HUES48 (cell line): Measurements from ENCODE around the gene TMEM131L.
"Not testable (repeated sequence)": the region's sequence is repeated elsewhere in the genome, so short reads cannot be mapped to it uniquely, and the experiment has no call there.

Experiments used
- H3K27ac ChIP-seq: one replicate; pipeline ENCODE4 v1.7.0; 2013; ENCODE audit warnings: low read depth, low read length, inconsistent platforms
- H3K27me3 ChIP-seq: 2 replicates; pipeline ENCODE4 v1.6.1; 2013; ENCODE audit warnings: mild to moderate bottlenecking, low read length; ENCODE audit not compliant: control insufficient read depth, insufficient read depth
- H3K36me3 ChIP-seq: 2 replicates; pipeline ENCODE4 v1.6.1; 2013; ENCODE audit warnings: low read length; ENCODE audit not compliant: control insufficient read depth, insufficient read depth
- H3K4me1 ChIP-seq: 2 replicates; pipeline ENCODE4 v1.6.1; 2013; ENCODE audit warnings: mild to moderate bottlenecking, low read length; ENCODE audit not compliant: control insufficient read depth, insufficient read depth
- H3K4me3 ChIP-seq: 2 replicates; pipeline ENCODE4 v1.5.1; 2013; ENCODE audit warnings: mild to moderate bottlenecking, low read depth, low read length
- H3K9ac ChIP-seq: 2 replicates; pipeline ENCODE4 v1.6.1; 2013; ENCODE audit warnings: mild to moderate bottlenecking, low read depth, low read length, moderate library complexity
- H3K9me3 ChIP-seq: 2 replicates; pipeline ENCODE4 v1.6.1; 2013; ENCODE audit warnings: low read length; ENCODE audit not compliant: control insufficient read depth, insufficient read depth

The TMEM131L gene

GRCh38 chr4:153537493-153537960 lies 71.4 kb downstream of the TMEM131L start:
- no peaks in the 10 kb centered on the region for H3K36me3 ChIP-seq
- H3K4me1 ChIP-seq, result peaks cover 43% of the 10 kb centered on the region
- H3K27me3 ChIP-seq, result no peaks in the 10 kb centered on the region
- no peaks in the 10 kb centered on the region for H3K9me3 ChIP-seq
- H3K27ac ChIP-seq, result no peak overlapping the region
- H3K4me3 ChIP-seq, result no peak overlapping the region
- no peak overlapping the region for H3K9ac ChIP-seq

- H3K4me1 ChIP-seq, result peaks cover 47% of the 10 kb centered on the region
Observed at GRCh38 chr4:153538487-153539357, 72.6 kb downstream of the TMEM131L start.

GRCh38 chr4:153539422-153539821 lies 73.3 kb downstream of the TMEM131L start:
- H3K36me3 ChIP-seq, result no peaks in the 10 kb centered on the region
- H3K27ac ChIP-seq, result no peak overlapping the region
- no peak overlapping the region for H3K9ac ChIP-seq

More at GRCh38 chr4:153538487-153539357, 72.6 kb downstream of the TMEM131L start:
- H3K36me3 ChIP-seq, result no peaks in the 10 kb centered on the region
- no peaks in the 10 kb centered on the region for H3K27me3 ChIP-seq
- no peak overlapping the region; the same call in 1 of the 2 replicates for H3K9ac ChIP-seq
- no peak overlapping the region for H3K27ac ChIP-seq
- no peaks in the 10 kb centered on the region for H3K9me3 ChIP-seq
- no peak overlapping the region for H3K4me3 ChIP-seq

DNA sequence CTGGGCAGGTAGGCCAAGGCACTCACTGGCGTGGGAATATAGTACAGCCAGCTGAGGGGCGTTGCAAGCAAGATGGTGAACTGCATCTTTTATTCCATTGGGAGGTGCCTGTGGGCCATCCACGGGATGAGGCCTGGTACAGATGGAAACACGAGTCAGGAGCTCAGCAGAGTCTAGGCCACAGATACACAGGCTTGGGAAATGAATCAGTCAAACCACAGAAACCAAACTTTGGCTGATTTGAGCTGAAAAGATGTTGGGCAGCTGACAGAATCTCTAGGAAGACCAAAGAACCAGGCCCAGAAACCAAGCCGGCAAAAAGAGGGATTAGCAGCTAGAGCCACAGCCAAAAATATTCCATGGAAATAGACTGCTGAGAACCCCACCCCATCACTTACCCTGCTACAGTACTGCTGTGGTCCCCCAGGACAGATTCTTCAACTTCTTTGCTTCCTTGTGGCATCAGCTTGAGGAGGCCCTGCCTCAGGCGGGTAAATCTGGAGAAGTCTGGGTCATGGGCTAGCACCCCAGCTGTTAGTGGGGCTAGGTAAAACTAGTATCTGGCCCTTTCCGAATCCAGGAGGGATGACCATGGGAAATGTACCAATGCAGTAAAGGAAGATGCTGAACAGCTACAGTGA lies 75.4 kb downstream of the TMEM131L start:
- no peak overlapping the region for H3K4me3 ChIP-seq
- no peak overlapping the region for H3K9ac ChIP-seq
- no peaks in the 10 kb centered on the region for H3K36me3 ChIP-seq
- H3K27ac ChIP-seq, result no peak overlapping the region
- H3K9me3 ChIP-seq, result no peaks in the 10 kb centered on the region
- H3K4me1 ChIP-seq, result peaks cover 32% of the 10 kb centered on the region
- no peaks in the 10 kb centered on the region for H3K27me3 ChIP-seq

More at GRCh38 chr4:153539422-153539821, 73.3 kb downstream of the TMEM131L start:
- Histone ChIP-seq H3K27me3 (no peaks in the 10 kb centered on the region), H3K4me3 (no peak overlapping the region), H3K9me3 (no peaks in the 10 kb centered on the region), H3K4me1 (peaks cover 52% of the 10 kb centered on the region)

GRCh38 chr4:153542131-153542530 lies 76.0 kb downstream of the TMEM131L start:
- Histone ChIP-seq H3K27me3 (no peaks in the 10 kb centered on the region), H3K4me1 (peaks cover 28% of the 10 kb centered on the region), H3K9me3 (no peaks in the 10 kb centered on the region), H3K36me3 (no peaks in the 10 kb centered on the region), H3K9ac (no peak overlapping the region), H3K27ac (no peak overlapping the region), H3K4me3 (no peak overlapping the region)

- Histone ChIP-seq H3K27me3 (no peaks in the 10 kb centered on the region), H3K4me1 (peaks cover 26% of the 10 kb centered on the region), H3K36me3 (no peaks in the 10 kb centered on the region), H3K4me3 (no peak overlapping the region), H3K27ac (no peak overlapping the region), H3K9me3 (no peaks in the 10 kb centered on the region), H3K9ac (no peak overlapping the region)
Observed at GRCh38 chr4:153542834-153543233, 76.7 kb downstream of the TMEM131L start.

GRCh38 chr4:153543351-153543750 lies 77.2 kb downstream of the TMEM131L start:
- Histone ChIP-seq H3K27ac (no peak overlapping the region), H3K4me1 (peaks cover 22% of the 10 kb centered on the region), H3K4me3 (no peak overlapping the region), H3K36me3 (no peaks in the 10 kb centered on the region), H3K27me3 (no peaks in the 10 kb centered on the region), H3K9me3 (no peaks in the 10 kb centered on the region), H3K9ac (no peak overlapping the region)

DNA sequence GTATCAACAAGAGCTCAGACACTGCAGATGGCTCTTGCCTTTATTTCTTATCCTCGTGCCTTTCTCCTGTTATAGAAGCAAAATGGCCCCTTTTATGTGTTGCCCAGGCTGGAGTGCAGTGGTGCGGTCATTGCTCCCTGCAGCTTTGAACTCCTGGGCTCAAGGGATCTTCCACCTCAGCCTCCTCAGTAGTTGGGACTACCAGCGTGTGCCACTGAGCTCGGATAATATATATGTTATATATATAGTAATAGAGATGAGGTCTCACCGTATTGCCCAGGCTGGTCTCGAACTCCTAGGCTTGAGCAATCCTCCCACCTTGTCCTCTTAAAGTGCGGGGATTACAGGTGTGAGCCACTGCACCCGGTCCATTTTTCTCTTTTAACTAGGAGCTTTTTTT lies 79.7 kb downstream of the TMEM131L start:
- H3K27ac ChIP-seq, result no peak overlapping the region

GRCh38 chr4:153546280-153546679 lies 80.1 kb downstream of the TMEM131L start:
- Histone ChIP-seq H3K27ac (no peak overlapping the region), H3K9ac (no peak overlapping the region), H3K9me3 (no peaks in the 10 kb centered on the region), H3K36me3 (0 out of 2 replicates have a peak, but pooled peaks cover 4% of the 10 kb centered on the region), H3K4me3 (no peak overlapping the region), H3K4me1 (peaks cover 10% of the 10 kb centered on the region), H3K27me3 (no peaks in the 10 kb centered on the region)

More for the DNA sequence above, 79.7 kb downstream of the TMEM131L start:
- Histone ChIP-seq H3K36me3 (0 out of 2 replicates have a peak, but pooled peaks cover 2% of the 10 kb centered on the region), H3K4me1 (peaks cover 10% of the 10 kb centered on the region), H3K9me3 (no peaks in the 10 kb centered on the region), H3K4me3 (no peak overlapping the region), H3K9ac (no peak overlapping the region), H3K27me3 (no peaks in the 10 kb centered on the region)

DNA sequence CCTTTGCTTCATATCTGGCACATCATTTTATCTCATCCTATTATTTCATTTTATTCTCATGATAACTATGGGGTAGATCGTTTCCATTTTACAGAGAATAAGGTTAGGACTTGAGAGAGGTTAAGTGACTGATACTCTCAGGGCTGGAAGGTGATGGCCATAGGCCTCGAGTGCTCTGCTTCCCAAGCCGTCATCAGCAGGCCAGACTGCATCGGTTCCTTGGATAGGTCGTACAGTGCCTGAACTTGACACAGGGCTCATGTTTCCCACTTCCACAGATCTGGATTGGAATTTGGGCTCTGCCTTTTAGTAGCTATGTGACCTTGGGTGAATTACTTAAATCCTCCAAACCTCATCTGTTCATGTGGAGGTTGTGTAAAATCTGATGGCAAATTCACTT lies 81.4 kb downstream of the TMEM131L start:
- H3K9ac ChIP-seq, result no peak overlapping the region
- H3K27me3 ChIP-seq, result no peaks in the 10 kb centered on the region
- H3K9me3 ChIP-seq, result no peaks in the 10 kb centered on the region
- 0 out of 2 replicates have a peak, but pooled peaks cover 4% of the 10 kb centered on the region for H3K36me3 ChIP-seq
- H3K4me1 ChIP-seq, result peaks cover 10% of the 10 kb centered on the region
- no peak overlapping the region for H3K4me3 ChIP-seq
- H3K27ac ChIP-seq, result no peak overlapping the region

- H3K36me3 ChIP-seq, result not testable (repeated sequence)
Observed at GRCh38 chr4:153548907-153549306, 82.7 kb downstream of the TMEM131L start.

More at GRCh38 chr4:153548907-153549306, 82.7 kb downstream of the TMEM131L start:
- not testable (repeated sequence) for H3K27me3 ChIP-seq, H3K4me1 ChIP-seq, H3K27ac ChIP-seq, H3K4me3 ChIP-seq, H3K9me3 ChIP-seq, H3K9ac ChIP-seq
